HG03095 (cell line): Measurements from ENCODE around the gene SLC1A2.

Experiments used
- ATAC-seq: cut with Tn5 transposase; IDR thresholded peaks from one replicate; pipeline ENCODE4 v1.9.1; 2021; ENCODE audit warnings: moderate library complexity; ENCODE audit not compliant: unreplicated experiment

Gene SLC1A2

DNA sequence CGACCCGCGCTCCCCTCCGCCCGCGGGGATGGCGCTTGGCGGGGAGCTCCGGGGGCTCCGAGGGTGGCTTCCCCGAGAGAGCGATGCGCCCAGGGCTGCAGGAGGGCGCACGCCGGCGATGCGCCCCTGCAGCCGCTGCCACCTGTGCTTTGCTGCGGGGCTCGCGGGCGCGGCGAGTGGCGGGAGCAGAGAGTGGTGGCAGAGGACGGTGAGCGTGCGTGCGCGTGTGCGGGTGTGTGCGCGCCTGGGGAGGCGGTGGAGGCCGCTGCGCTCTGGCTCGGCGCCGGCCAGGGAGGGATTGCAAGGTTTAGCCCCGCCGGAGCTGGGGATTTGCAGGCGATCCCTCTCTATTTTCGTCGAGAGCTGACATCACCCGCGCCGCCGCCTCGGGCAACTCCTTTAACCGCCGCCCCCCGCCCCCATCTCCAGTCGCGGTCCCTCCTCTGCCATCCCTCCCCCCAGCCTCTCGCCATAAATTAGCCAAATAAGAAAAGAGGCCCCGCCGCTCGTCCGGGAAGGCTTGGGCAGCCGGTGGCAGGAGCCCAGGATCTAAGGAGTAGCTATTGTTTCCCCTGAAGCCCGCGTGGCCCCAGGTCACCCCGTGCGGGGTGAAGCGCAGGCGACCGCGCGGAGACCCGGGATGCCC lies at the start of gene SLC1A2:
Gene SLC1A2, minus strand, starts transcription at position 375 of the 646 bp plus-strand sequence. CDS start 592 bp downstream, outside the sequence.
- ATAC-seq: no peak

DNA sequence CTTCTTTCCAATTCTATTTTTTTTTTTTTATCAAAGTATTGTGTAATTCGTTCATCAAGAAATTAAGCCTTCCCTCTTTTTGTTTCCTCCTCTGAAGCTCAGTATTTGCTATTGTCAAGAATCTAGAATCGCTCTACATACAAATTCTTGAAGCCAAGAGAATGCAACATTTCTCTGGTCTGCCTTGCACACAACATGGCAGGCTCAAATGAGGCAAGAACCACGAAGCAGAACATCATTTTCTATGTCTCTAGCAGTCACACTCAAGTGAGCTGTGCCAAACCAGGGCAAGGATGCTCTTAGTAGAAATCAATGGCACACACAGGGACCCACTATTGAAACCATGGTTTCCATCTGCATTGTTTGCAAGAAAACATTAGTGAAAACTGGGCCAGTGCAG lies 46.7 kb upstream of the SLC1A2 start:
- ATAC-seq: no peak

DNA sequence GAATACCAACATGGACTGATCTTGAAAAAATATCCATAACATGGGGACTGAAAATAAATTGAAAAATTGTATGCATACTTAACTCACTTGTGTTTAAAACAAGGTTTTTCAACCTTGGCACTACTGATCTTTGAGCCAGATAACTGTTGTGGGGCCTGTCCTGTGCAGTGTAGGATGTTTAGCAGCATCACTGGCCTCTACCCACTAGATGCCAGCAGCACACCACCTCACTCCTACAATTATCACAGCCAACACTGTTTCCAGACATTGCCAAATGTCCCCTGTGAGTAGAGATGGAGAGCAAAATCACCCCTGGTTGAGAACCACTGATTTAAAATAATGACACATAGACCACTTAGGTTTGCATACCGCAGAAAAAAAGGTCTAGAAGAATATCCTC lies 45.0 kb upstream of the SLC1A2 start:
- no peak for ATAC-seq

- no peak for ATAC-seq
Observed at GRCh38 chr11:35463331-35463751, 44.0 kb upstream of the SLC1A2 start.

DNA sequence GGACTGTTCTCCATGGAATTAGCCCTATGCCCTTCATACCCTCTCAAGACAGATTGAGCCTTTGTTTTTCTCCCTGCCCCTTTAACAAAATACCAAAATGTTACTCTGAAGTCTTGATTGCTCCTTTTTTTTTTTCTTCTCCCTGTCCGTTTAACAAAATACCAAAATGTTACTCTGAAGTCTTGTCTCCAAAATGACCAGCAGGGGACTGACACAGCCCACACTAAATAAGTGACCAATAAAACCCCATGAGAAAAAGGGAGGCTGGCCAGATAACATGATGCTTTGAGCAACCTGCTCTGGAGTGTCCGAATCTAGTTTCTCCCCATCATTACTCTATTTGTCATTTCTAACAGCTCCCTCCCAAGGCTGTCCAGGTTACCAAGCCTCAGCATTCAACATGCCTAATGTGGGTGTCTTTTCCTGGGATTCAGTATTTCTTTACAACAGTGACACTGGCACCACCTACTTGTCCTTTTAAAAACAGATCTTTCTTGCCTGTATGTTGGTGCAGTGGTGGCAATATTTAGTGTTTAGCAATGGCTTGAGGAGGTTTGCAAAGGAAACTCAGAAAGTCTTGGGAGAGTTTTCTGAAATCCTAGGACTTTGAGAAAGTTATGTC lies 42.7 kb upstream of the SLC1A2 start:
- no peak for ATAC-seq

DNA sequence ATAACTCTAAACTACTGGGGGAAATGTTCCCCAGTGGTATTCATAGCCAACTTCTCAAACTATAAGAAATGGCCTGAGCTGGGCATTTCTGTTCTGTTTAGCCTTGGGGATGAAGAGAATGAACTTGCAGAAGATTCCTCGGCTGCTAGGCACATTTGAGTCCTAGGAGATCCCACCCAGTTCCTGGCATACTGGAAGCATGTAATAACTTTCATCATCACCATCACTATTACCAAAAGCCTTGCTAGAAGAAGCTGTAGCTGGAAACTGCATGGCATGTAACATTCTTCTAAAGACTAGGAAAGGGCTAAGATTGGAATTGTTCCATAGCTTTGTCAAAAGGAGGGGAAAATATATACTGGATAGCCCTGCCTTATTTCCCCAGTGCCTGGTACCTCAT lies 40.1 kb upstream of the SLC1A2 start:
- ATAC-seq: no peak

DNA sequence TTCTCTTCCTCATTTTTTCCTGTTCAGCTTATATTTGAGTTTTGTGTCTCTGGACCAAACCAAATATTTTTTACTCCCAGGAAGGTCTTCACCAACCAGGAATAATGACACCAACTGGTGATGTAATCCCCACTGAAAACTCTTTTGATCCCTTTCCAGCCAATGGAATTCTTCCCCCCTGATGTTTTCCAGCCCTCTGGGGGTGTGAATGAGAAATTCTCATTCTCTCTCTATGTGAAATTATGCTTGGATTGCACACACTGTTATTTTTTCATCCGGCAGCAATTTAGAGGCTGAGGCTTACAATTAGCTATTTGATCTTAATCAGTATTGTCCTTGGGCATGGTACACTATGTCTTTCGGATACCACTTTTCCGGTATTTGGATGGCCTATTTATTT lies 39.5 kb upstream of the SLC1A2 start:
- ATAC-seq: no peak

GRCh38 chr11:35454362-35454761 lies 35.0 kb upstream of the SLC1A2 start:
- no peak for ATAC-seq

GRCh38 chr11:35436581-35437250 lies 17.4 kb upstream of the SLC1A2 start:
- ATAC-seq: no peak

DNA sequence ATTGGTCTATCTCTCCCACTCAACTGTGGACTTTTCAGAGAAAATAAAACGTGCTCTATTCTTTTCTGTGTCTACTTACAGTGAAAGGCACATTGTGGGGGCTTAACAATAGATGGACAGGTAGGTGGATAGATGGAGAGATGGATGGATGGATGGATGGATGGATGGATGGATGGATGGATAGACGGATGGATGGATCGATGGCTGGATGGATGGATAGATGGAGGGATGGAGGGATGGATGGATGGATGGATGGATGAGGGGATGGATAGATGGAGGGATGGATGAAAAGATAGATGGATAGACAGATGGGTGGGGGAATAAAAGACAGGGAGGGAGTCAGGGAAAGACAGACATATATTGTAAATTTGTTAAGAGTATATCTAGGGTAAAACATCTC lies 14.2 kb upstream of the SLC1A2 start:
- no peak for ATAC-seq

DNA sequence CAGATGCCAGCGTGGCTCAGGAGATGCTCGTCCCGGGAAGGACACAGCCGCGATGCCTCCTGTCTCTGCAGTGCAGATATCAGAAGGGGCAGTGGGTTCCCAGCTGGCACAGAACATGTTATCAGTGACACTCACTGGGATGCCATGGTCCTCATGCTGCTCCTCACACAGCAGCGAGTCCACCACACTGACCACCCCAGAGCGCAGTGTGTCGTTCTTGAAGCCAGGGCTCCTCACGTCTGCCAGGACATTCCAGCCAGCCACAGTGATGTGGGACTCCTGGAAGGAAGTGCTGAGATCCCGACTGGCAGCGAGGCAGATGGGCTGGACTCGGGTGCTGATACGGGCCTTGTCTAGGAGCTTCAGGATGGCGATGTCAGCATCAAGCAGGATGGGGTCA lies 13.1 kb upstream of the SLC1A2 start:
- no peak for ATAC-seq

GRCh38 chr11:35427071-35427470 lies 7.7 kb upstream of the SLC1A2 start:
- no peak for ATAC-seq

GRCh38 chr11:35426351-35426750 lies 7.0 kb upstream of the SLC1A2 start:
- ATAC-seq: no peak

- ATAC-seq: no peak
Observed at GRCh38 chr11:35425603-35426212, 6.3 kb upstream of the SLC1A2 start.

DNA sequence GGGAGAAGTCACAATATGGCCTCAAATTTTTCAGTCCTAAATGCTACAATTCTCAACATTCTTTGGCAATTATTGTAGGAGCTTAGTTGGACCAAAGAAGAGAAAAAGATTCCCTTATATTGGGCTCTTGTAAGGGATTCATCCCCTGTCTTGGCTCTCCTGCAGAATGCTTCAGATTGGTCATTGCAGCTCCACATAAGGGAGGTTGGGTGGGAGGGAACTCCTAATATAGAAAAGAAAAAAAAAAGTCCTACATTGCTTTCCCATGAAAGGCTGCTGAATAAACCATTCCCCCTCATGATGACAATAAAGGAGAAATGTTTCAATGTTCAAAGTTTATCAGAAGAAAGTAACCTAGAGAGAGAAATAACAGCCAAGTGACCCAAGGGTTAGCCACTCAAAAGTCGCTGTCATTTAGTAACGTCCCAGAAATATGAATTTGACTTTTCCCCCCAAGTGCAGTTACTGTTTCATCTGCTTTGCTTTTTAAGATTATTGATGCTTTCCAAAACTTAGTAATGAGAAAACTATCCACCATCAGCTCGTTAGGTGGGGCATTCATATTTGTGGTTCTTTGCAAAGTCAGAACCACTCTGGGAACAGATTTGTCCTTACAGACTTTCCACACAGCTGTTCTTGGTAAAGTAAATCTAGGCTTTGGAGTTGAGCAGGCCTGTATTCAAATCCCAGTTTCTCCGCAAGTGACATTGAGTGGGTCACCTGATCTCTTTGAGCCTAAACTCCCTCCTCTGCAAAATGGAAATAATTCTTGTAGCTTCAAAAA lies 5.0 kb upstream of the SLC1A2 start:
- ATAC-seq: no peak

DNA sequence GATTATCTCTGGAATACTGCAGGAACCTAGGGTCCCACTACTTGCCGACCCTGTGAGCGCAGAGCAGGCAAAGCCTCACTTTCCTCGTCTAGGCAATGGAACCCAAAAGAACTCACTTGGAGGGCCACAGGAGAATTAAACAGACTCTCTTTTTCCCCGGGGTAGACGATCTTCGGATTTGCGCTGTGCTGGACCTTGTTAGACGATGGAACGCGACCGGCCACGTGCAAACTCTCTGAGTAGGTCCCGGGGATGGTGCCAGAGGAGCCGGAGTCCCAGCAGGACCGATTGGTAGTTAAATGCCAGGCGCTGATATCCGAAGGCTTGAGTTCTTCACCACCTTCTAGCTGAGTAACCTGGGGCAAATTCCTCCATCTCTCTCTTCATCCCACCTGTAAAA lies 1.0 kb upstream of the SLC1A2 start:
- no peak for ATAC-seq

DNA sequence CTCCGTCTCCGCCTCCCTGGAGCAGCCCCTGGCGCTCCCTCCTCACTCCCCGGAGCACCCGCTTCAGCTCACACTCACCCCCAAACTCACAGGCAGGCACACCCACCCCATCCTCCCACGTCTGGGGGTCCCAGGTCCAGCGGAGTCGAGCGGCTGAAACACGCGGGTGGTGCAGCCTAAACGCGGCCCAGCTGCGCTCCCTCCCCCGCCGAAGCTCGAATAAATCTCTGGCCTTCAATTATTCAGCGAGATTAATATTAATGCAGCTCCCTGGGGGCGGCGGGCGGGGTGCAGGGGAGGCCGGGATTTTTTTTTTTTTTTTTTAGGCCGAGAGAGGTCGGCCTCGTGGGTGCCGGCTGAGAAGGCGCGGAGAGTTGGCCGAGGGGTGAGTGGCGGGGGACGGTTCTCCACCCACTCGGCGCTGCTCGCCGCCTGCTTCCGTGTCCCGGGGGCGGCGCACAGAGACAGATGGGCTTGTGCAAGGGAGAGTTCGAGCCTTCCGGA lies 524 bp upstream of the SLC1A2 start:
- no peak for ATAC-seq

DNA sequence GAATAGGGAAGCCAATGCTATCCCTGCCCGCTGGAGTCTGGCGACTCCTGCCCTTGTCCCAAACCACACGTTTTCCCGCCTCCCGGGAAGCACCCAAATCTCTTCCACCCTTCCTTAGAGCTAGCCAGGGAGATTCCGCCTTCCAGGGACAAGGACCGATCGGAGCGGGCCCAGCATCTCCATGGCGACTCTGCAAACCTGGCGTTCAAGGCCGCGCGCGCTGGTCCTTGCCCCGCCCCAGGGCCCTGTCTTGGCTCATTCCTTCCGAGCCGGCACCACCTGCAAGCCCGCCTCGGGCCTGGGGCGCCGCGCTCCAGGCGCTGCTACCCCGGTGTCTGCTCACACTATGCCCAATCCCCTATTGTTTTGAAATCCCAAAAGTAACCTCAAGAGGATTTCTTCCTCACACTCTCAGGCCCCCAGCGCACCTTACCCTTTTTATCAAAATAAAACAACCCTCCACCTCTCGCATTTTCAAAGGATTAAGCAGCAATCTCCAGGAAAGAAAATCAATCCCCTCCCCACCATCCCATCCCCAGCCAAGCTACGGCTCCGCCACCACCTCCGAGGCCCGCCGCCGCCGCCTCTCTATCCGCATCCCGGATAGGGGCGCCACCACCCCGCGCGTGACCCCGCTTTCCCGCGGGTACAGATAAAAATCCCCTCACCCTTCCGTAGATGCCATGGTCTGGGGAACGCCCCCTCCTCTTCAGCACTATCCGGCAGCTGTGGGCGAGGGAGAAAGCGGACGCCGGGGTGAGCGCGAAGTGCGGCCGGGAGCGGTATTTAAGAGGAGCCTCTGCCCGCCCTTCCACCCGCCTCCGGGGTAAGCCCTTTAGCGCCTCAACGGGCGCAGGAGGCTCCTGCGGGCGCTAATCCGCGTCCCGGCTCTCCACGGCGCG lies 825 bp downstream of the SLC1A2 start:
- ATAC-seq: no peak

- no peak for ATAC-seq
Observed at GRCh38 chr11:35415487-35415886, 3.9 kb downstream of the SLC1A2 start.

GRCh38 chr11:35414776-35415175 lies 4.6 kb downstream of the SLC1A2 start:
- ATAC-seq: no peak
